Measurements from ENCODE around the gene COL15A1. TPM values are rescaled to one million over a fixed set of nuclear protein-coding genes. Genes with fewer than 3 reads are reported as not detected.

Gene COL15A1
- total RNA-seq, 4 donors from 2014 or later, result 1.4 to 16.5 (median 5.6) TPM

DNA sequence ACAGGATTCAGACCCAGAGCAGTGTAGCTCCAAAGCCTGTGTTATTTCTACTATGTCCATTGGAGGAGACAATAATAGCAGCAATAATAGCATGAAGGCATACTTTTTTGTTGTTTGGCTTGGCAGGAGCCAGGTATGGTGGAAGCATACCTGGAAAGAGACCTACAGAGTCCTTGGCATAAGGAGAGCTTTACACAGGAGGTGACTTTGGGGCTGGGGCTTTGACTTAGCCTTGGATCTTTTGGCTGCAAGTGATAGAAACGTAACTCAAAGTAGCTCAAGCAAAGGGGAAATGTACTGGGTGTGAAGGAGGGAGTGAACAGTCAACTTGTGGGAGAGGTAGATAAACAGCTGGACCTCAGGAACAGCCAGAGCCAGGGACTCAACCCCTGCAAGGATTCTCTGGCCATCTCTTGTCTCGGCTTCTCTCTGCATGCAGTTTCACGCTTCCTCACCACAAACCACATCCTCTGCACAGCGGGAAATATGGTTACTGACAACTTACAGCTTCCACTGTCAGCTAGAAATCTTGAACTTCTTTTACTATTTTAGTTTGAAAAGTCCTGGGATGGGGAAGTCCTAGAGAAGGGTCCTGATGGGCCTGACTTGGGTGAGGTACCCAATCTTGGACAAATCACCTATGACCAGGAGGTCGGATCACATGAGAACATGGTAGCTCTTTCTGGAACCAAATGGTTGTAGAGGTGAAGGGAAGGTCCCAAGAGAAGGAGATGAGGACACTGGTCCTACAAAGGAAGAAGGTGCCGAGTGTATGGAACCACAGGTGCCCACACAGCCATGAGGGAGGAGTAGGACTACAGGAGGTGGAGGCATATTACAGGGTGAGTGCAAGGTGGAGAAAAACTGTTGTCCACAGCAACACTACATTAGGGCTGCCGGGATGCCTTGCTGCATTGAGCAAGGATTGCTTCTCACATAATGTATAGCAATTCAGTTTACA is 114.2 kb downstream of the COL15A1 start:
- peak in 2 of 3 donors; percentile 93 to 95 for DNase-seq
- Histone ChIP-seq H3K9me3 (no peaks in the 10 kb centered on the region), H3K36me3 (no peaks in the 10 kb centered on the region), H3K4me1 (peaks cover 0 to 25% (median 14%) of the 10 kb centered on the region in 4 donors), H3K4me3 (peak overlapping the region in 1 of 4 donors; percentile 19), H3K27ac (peak overlapping the region in 3 of 4 donors; percentile 67 to 76 (median 75)), H3K27me3 (no peaks in the 10 kb centered on the region)
- no peak for TF ChIP-seq POLR2A (IDR thresholded peaks at IDR 0.05)
- TF ChIP-seq, protein P1, sequence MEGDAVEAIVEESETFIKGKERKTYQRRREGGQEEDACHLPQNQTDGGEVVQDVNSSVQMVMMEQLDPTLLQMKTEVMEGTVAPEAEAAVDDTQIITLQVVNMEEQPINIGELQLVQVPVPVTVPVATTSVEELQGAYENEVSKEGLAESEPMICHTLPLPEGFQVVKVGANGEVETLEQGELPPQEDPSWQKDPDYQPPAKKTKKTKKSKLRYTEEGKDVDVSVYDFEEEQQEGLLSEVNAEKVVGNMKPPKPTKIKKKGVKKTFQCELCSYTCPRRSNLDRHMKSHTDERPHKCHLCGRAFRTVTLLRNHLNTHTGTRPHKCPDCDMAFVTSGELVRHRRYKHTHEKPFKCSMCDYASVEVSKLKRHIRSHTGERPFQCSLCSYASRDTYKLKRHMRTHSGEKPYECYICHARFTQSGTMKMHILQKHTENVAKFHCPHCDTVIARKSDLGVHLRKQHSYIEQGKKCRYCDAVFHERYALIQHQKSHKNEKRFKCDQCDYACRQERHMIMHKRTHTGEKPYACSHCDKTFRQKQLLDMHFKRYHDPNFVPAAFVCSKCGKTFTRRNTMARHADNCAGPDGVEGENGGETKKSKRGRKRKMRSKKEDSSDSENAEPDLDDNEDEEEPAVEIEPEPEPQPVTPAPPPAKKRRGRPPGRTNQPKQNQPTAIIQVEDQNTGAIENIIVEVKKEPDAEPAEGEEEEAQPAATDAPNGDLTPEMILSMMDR (IDR thresholded peaks at IDR 0.05), result no peak

DNA sequence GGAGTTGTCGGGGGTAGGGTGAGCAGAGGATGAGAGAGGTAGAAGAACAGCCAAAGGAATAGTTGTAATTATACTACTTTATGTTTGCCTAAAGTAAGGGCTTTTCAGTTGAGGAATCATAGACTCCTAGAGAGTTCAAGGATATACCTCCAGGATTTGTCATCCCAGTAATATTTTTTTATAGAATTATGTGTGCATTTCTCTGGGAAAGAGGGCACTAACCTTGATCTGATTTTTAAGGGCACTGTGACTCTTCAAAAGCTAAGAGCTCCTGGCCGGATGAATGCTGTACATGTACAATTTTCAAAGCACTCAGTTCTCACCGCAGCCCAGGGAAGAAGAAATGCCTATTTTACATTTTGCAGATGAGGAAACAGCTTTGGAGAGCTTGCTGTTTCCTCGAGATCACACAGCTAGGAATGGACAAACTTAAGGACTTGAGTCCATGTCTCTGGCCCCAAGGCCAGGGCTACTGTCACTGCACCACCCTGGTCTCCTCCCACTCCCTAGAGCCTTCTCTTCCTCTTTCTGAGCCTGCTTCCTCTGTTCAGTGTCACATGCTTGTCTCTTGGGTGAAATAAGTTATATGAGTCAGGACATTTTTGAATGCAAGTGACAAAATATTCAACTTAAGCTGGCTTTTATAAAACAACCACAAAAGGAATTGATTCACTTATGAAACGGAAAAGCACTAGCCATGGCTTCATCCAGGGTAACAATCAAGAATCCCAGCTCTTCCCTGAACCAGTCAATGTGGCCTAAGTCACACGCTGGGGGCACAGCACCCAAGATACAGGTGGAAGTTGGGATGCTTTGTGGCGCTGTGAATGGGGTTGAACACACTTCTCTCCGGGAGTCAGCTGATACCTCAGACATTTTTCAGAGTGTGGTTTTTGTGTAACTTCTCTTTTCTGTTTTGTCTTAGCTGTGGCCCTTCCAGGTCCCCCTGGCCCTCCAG is 115.5 kb downstream of the COL15A1 start:
- H3K36me3 ChIP-seq, result no peaks in the 10 kb centered on the region
- H3K27ac ChIP-seq, result peak overlapping the region; percentile 26 to 76 (median 71)
- H3K27me3 ChIP-seq, result no peaks in the 10 kb centered on the region
- peaks cover 0 to 25% (median 9%) of the 10 kb centered on the region in 4 donors for H3K4me1 ChIP-seq
- no peaks in the 10 kb centered on the region for H3K9me3 ChIP-seq
- peak in 2 of 3 donors; percentile 54 to 65 for DNase-seq
- H3K4me3 ChIP-seq, result no peak overlapping the region
- no peak for TF ChIP-seq POLR2A (IDR thresholded peaks at IDR 0.05)
- TF ChIP-seq, protein P1 (IDR thresholded peaks at IDR 0.05), result no peak

DNA sequence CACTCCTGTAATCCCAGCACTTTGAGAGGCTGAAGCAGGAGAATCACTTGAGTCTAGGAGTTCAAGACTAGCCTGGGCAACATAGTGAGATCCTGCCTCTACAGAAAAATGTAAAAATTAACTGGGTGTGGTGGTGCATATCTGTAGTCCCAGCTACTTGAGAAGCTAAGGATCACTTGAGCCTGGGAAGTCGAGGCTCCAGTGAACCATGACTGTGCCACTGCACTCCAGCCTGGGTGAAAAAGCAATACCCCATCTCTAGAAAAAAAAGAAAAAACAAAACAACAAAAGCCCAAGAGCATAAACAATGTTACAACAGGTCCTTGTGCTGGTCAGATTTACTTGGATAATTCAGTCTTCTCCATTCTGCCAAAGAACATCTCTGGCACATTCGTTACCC is 116.9 kb downstream of the COL15A1 start:
- Histone ChIP-seq H3K27me3 (no peaks in the 10 kb centered on the region), H3K36me3 (no peaks in the 10 kb centered on the region), H3K27ac (peak overlapping the region in 1 of 4 donors; percentile 75), H3K9me3 (no peaks in the 10 kb centered on the region), H3K4me1 (peaks cover 0 to 25% (median 9%) of the 10 kb centered on the region in 4 donors), H3K4me3 (no peak overlapping the region)
- DNase-seq, result no peak
- no peak for TF ChIP-seq POLR2A (IDR thresholded peaks at IDR 0.05)
- TF ChIP-seq, protein P1 (IDR thresholded peaks at IDR 0.05), result no peak

DNA sequence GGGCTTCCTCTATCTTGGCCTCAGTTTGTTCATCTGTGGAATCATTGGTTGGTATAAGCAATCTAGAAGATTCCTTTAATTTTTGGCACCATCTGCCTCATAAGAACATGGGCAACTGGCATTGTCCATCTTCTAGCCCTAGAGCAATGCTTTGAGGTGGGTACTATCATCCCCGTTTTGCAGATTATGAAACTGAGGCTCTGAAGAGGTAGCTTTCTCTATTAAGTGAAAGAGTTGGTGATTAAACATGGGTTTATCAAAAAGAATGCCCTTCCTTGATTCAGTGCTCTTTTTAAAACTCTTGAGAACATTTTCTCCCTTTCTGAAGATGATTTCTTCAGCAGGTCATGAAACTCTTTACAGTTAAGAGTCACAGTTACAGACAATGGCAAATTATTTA is 118.8 kb downstream of the COL15A1 start:
- Histone ChIP-seq H3K4me3 (no peak overlapping the region), H3K4me1 (peaks cover 0 to 20% (median 8%) of the 10 kb centered on the region in 4 donors), H3K27me3 (no peaks in the 10 kb centered on the region), H3K36me3 (no peaks in the 10 kb centered on the region), H3K9me3 (no peaks in the 10 kb centered on the region), H3K27ac (no peak overlapping the region)
- TF ChIP-seq POLR2A (IDR thresholded peaks at IDR 0.05), result no peak
- TF ChIP-seq, protein P1 (IDR thresholded peaks at IDR 0.05), result no peak
- DNase-seq, result no peak

DNA sequence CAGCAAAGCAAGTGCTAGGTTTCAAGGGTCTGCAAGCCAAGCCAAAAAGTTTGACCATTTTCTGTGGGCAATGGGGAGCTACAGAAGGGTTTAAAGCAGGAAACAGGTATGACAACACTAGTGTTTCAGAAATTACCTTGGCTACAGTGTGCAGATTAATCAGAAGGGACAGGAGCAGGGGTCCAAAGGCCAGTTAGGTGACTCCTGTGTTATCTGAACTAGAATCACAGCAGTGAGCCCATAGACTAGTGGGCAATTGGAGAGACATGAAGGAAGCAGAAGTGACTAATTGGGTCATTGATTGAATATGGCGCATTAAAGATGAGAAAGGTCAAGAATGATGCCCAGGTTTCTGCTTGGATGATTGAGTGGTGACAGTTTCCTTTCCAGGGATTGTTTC is 119.8 kb downstream of the COL15A1 start:
- H3K4me1 ChIP-seq, result peaks cover 0 to 11% (median 5%) of the 10 kb centered on the region in 4 donors
- H3K36me3 ChIP-seq, result no peaks in the 10 kb centered on the region
- H3K4me3 ChIP-seq, result no peak overlapping the region
- no peaks in the 10 kb centered on the region for H3K9me3 ChIP-seq
- TF ChIP-seq, protein P1 (IDR thresholded peaks at IDR 0.05), result no peak
- no peak for TF ChIP-seq POLR2A (IDR thresholded peaks at IDR 0.05)
- DNase-seq, result no peak
- no peaks in the 10 kb centered on the region for H3K27me3 ChIP-seq
- H3K27ac ChIP-seq, result no peak overlapping the region

All from Peyer's patch (tissue), 4 donors.